GM12878 (cell line): ENCODE data around the gene SOX6. TPM values are rescaled to one million over a fixed set of nuclear protein-coding genes. Genes with fewer than 3 reads are reported as not detected.

Experiments used
- RB1 ChIP-seq: fragments of 450-650 bp; formaldehyde crosslinking; IDR thresholded peaks from 2 replicates; pipeline ENCODE4 v1.6.1; 2017; ENCODE audit warnings: mild to moderate bottlenecking, borderline replicate concordance
- SP1 ChIP-seq: IDR thresholded peaks from one replicate; pipeline ENCODE4 v1.6.1; 2011; ENCODE audit warnings: low read depth, low read length
- SUZ12 ChIP-seq: fragments of 200-600 bp; sonication (generic); IDR thresholded peaks from one replicate; pipeline ENCODE4 v1.6.1; 2018; ENCODE audit warnings: antibody characterized with exemption, mild to moderate bottlenecking; ENCODE audit not compliant: unreplicated experiment
- polyA plus RNA-seq, 11 experiments: library from polyadenylated mRNA; depleted of rRNA in 4 of 11; unstranded in 6 of 11; stranded (reverse) in 5 of 11; fragments of >200 nt; fragmentation: Nextera tagmentation in 4 of 11; fragmentation: Illumina TruSeq in 1 of 11; extraction: Ambion mirVana in 4 of 11; extraction: Trizol in 1 of 11; gene quantifications; 1 replicate in 1 of 11; 2 replicates in 10 of 11; pipeline versions ENCODE4 v1.2.1 to v1.2.3, GENCODE V29; 2011 to 2016; ENCODE audit warnings: inconsistent platforms in 2 of 11, missing spikeins in 2 of 11, low read depth in 1 of 11
- total RNA-seq, 4 experiments: library from RNA; depleted of rRNA in 3 of 4; stranded (reverse); fragments of >200 nt in 3 of 4; fragmentation: Illumina TruSeq in 1 of 4; extraction: Trizol in 1 of 4; gene quantifications; 2 replicates each; pipeline versions ENCODE4 v1.2.1 to v1.2.3, GENCODE V29; 2013 to 2021
- TF ChIP-seq, protein P1 (sequence below): fragments of 450-650 bp; formaldehyde crosslinking; IDR thresholded peaks from 2 replicates; pipeline ENCODE4 v1.4.0; 2020; ENCODE audit warnings: mild to moderate bottlenecking, moderate library complexity
- TF ChIP-seq, protein P2 (sequence below): fragments of 450-650 bp; IDR thresholded peaks from 2 replicates; pipeline ENCODE4 v1.6.1; 2017; ENCODE audit warnings: borderline replicate concordance
- TF ChIP-seq, protein P3 (sequence below): IDR thresholded peaks from 2 replicates; pipeline ENCODE4 v1.6.1; 2012; ENCODE audit warnings: mild to moderate bottlenecking, low read depth, low read length

SOX6 gene
- total and polyA plus RNA-seq, 10 of the 15 experiments (the other 5 are each of a cell fraction or from before 2014, with no cell fraction given) = 0.03 to 0.71 (median 0.29) TPM; not detected in 4

DNA sequence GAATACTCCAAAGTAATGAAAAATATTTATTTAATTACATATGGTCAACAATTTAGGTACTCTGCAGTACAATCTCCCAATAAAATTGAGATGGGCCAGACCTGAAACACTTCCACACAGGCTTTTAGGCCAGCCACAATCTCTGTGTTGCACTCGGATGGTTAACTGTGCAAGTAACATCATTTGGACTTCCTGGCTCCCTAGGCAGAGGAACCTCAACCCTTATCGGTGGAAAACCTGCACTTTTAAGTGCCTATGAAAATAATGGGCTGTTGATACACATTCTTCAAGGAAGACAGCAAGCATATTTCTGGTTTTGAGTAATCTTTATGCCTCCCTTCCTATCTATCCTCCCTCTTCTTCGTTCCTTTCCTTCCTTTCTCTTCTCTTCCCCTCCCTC lies 343.1 kb downstream of the SOX6 start (continued):
- TF ChIP-seq, protein P1, sequence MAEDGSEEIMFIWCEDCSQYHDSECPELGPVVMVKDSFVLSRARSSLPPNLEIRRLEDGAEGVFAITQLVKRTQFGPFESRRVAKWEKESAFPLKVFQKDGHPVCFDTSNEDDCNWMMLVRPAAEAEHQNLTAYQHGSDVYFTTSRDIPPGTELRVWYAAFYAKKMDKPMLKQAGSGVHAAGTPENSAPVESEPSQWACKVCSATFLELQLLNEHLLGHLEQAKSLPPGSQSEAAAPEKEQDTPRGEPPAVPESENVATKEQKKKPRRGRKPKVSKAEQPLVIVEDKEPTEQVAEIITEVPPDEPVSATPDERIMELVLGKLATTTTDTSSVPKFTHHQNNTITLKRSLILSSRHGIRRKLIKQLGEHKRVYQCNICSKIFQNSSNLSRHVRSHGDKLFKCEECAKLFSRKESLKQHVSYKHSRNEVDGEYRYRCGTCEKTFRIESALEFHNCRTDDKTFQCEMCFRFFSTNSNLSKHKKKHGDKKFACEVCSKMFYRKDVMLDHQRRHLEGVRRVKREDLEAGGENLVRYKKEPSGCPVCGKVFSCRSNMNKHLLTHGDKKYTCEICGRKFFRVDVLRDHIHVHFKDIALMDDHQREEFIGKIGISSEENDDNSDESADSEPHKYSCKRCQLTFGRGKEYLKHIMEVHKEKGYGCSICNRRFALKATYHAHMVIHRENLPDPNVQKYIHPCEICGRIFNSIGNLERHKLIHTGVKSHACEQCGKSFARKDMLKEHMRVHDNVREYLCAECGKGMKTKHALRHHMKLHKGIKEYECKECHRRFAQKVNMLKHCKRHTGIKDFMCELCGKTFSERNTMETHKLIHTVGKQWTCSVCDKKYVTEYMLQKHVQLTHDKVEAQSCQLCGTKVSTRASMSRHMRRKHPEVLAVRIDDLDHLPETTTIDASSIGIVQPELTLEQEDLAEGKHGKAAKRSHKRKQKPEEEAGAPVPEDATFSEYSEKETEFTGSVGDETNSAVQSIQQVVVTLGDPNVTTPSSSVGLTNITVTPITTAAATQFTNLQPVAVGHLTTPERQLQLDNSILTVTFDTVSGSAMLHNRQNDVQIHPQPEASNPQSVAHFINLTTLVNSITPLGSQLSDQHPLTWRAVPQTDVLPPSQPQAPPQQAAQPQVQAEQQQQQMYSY (CRISPR knock-in tag) = no peak
- TF ChIP-seq, protein P2, sequence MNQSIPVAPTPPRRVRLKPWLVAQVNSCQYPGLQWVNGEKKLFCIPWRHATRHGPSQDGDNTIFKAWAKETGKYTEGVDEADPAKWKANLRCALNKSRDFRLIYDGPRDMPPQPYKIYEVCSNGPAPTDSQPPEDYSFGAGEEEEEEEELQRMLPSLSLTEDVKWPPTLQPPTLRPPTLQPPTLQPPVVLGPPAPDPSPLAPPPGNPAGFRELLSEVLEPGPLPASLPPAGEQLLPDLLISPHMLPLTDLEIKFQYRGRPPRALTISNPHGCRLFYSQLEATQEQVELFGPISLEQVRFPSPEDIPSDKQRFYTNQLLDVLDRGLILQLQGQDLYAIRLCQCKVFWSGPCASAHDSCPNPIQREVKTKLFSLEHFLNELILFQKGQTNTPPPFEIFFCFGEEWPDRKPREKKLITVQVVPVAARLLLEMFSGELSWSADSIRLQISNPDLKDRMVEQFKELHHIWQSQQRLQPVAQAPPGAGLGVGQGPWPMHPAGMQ = no peak
- TF ChIP-seq RB1 = no peak
- no peak for TF ChIP-seq SP1
- no peak for TF ChIP-seq SUZ12
- TF ChIP-seq, protein P3, sequence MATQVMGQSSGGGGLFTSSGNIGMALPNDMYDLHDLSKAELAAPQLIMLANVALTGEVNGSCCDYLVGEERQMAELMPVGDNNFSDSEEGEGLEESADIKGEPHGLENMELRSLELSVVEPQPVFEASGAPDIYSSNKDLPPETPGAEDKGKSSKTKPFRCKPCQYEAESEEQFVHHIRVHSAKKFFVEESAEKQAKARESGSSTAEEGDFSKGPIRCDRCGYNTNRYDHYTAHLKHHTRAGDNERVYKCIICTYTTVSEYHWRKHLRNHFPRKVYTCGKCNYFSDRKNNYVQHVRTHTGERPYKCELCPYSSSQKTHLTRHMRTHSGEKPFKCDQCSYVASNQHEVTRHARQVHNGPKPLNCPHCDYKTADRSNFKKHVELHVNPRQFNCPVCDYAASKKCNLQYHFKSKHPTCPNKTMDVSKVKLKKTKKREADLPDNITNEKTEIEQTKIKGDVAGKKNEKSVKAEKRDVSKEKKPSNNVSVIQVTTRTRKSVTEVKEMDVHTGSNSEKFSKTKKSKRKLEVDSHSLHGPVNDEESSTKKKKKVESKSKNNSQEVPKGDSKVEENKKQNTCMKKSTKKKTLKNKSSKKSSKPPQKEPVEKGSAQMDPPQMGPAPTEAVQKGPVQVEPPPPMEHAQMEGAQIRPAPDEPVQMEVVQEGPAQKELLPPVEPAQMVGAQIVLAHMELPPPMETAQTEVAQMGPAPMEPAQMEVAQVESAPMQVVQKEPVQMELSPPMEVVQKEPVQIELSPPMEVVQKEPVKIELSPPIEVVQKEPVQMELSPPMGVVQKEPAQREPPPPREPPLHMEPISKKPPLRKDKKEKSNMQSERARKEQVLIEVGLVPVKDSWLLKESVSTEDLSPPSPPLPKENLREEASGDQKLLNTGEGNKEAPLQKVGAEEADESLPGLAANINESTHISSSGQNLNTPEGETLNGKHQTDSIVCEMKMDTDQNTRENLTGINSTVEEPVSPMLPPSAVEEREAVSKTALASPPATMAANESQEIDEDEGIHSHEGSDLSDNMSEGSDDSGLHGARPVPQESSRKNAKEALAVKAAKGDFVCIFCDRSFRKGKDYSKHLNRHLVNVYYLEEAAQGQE = no peak
